ENCODE data around the gene SNX32. TPM values are rescaled to one million over a fixed set of nuclear protein-coding genes. Genes with fewer than 3 reads are reported as not detected.

The SNX32 gene
- total and polyA plus RNA-seq, 2 donors (not counting 3 experiments of a cell fraction or from before 2014, with no cell fraction given): 0.19 TPM; not detected in 1

- ChIA-PET CTCF (interaction anchor here (1.1 to 6.5 kb wide), 4 partner anchors 10 to 23 kb away, joined by 4 to 39 read pairs (median 6); partner anchors contain the start of gene AP5B1), POLR2A (interaction anchor here (1.0 kb wide), 1 partner anchor 57 kb away, joined by 6 read pairs; no protein-coding TSS in a partner anchor)
- no peak for DNase-seq (ENCODE audit: low read depth, low spot score)
- no peaks in the 10 kb centered on the region for H3K36me3 ChIP-seq (ENCODE audit: control insufficient read depth in 2 of 2, extremely low read depth in 1 of 2, insufficient read depth in 2 of 2, low read length in 2 of 2)
- no peak overlapping the region for H2AFZ ChIP-seq (ENCODE audit: low read depth, low read length)
- peaks cover 12 to 25% of the 10 kb centered on the region in 2 experiments for H3K27me3 ChIP-seq (ENCODE audit: control insufficient read depth in 2 of 2, insufficient read depth in 2 of 2, low read length in 2 of 2)
- no peak for TF ChIP-seq MYC (IDR thresholded peaks at IDR 0.05; ENCODE audit: low read depth, low read length)
- TF ChIP-seq CTCF (IDR thresholded peaks at IDR 0.05; ENCODE audit: extremely low read depth in 1 of 2, insufficient read depth in 1 of 2, low read depth in 1 of 2, low read length in 2 of 2): no peak
- H3K4me1 ChIP-seq (ENCODE audit: control insufficient read depth, extremely low read depth, insufficient read depth, low read length): no peaks in the 10 kb centered on the region
- H3K79me2 ChIP-seq (ENCODE audit: control insufficient read depth, insufficient read depth, low read length): no peaks in the 10 kb centered on the region
- dilution Hi-C loops (cut with MboI; ENCODE audit: extremely low pct_ligation_motif_present, low sequenced_read_pairs): no loop called here
- H3K4me3 ChIP-seq (replicated peaks in 1 of 3; ENCODE audit: insufficient read depth in 1 of 3, low read depth in 1 of 3, low read length in 3 of 3): no peak overlapping the region
- no peaks in the 10 kb centered on the region for H3K9me1 ChIP-seq (replicated peaks; ENCODE audit: control insufficient read depth, extremely low read depth, insufficient read depth, low read length)
- no peak overlapping the region for H3K4me2 ChIP-seq (ENCODE audit: insufficient read depth, low read length)
- H4K20me1 ChIP-seq (replicated peaks; ENCODE audit: control insufficient read depth, extremely low read depth, insufficient read depth, low read length): no peaks in the 10 kb centered on the region
- no peak overlapping the region for H3K27ac ChIP-seq (ENCODE audit: insufficient read depth, low read depth, low read length)
- no peak overlapping the region for H3K9ac ChIP-seq (replicated peaks; ENCODE audit: extremely low read depth, insufficient read depth, low read length)
- no peak for FAIRE-seq
- intact Hi-C loops (cut with micrococcal nuclease): no loop called here
- H3K9me3 ChIP-seq (replicated peaks; ENCODE audit: control insufficient read depth, insufficient read depth, low read length): no peaks in the 10 kb centered on the region
- BruUV-seq (replicated peaks): no TSS peak
Measured at GRCh38 chr11:65802841-65803240, 30.9 kb upstream of the SNX32 start.

DNA sequence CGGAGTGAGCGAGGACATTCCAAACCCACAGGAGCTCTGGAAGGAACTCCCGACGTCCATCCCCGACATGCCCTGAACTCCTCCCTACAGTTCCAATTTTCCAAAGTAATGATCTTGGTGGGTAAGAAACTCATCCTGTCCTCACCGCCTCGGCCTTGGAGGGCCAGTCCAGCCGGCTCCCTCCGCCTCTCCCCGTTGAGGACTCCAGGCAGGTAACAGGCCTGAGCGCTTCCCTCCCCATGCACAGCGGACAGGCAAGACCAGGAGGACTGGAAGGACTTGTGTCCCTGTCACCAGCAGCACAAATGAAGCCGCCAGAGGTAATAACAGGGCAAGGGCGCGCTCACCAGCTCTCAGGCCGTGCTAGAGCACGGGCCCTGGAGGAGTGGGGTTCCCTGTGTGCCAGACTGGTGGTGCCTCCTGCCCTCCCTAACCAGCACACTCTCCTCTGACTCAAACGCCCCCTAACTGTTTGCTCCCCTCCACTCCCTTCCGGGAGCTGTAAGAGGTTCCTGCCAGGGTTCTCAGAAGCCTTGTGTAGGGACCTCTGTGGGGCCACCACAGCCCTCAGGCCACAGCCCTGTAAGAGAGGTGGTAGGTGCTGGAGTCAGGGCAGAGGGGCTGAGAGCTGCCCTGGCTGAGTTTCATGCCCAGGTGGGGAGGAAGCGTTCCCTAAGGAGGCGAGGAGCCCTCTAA, 29.8 kb upstream of the SNX32 start:
- H4K20me1 ChIP-seq (replicated peaks; ENCODE audit: control insufficient read depth, extremely low read depth, insufficient read depth, low read length): no peaks in the 10 kb centered on the region
- dilution Hi-C loops (cut with MboI; ENCODE audit: extremely low pct_ligation_motif_present, low sequenced_read_pairs) (no loop called here), intact Hi-C loops (cut with micrococcal nuclease) (no loop called here)
- no peak for FAIRE-seq
- no peaks in the 10 kb centered on the region for H3K79me2 ChIP-seq (ENCODE audit: control insufficient read depth, insufficient read depth, low read length)
- H3K36me3 ChIP-seq (ENCODE audit: control insufficient read depth in 2 of 2, extremely low read depth in 1 of 2, insufficient read depth in 2 of 2, low read length in 2 of 2): no peaks in the 10 kb centered on the region
- DNase-seq (ENCODE audit: low read depth, low spot score): no peak
- H3K9me3 ChIP-seq (replicated peaks; ENCODE audit: control insufficient read depth, insufficient read depth, low read length): no peaks in the 10 kb centered on the region
- H3K4me1 ChIP-seq (ENCODE audit: control insufficient read depth, extremely low read depth, insufficient read depth, low read length): no peaks in the 10 kb centered on the region
- H3K4me2 ChIP-seq (ENCODE audit: insufficient read depth, low read length): no peak overlapping the region
- no peak for TF ChIP-seq MYC (IDR thresholded peaks at IDR 0.05; ENCODE audit: low read depth, low read length)
- TF ChIP-seq FOS (IDR thresholded peaks at IDR 0.05; ENCODE audit: borderline replicate concordance, insufficient read depth, low read length): no peak
- no peaks in the 10 kb centered on the region for H3K9me1 ChIP-seq (replicated peaks; ENCODE audit: control insufficient read depth, extremely low read depth, insufficient read depth, low read length)
- CTCF ChIA-PET: interaction anchor here (0.7 to 6.5 kb wide), 4 partner anchors 13 to 34 kb away, joined by 4 to 39 read pairs (median 5); partner anchors contain the start of gene AP5B1
- peaks cover 15 to 21% of the 10 kb centered on the region in 2 experiments for H3K27me3 ChIP-seq (ENCODE audit: control insufficient read depth in 2 of 2, insufficient read depth in 2 of 2, low read length in 2 of 2)
- POLR2A ChIA-PET: no interaction called here
- no TSS peak for BruUV-seq (replicated peaks)
- H3K27ac ChIP-seq (ENCODE audit: insufficient read depth, low read depth, low read length): no peak overlapping the region
- no peak overlapping the region for H3K4me3 ChIP-seq (replicated peaks in 1 of 3; ENCODE audit: insufficient read depth in 1 of 3, low read depth in 1 of 3, low read length in 3 of 3)
- H3K9ac ChIP-seq (replicated peaks; ENCODE audit: extremely low read depth, insufficient read depth, low read length): no peak overlapping the region
- no peak overlapping the region for H2AFZ ChIP-seq (ENCODE audit: low read depth, low read length)

Data from endothelial cell of umbilical vein (primary cell).